NCI-H1417 (cell line): ENCODE results near the gene MAGI3.
"Not testable (repeated sequence)": the region's sequence is repeated elsewhere in the genome, so short reads cannot be mapped to it uniquely, and the experiment has no call there.

Experiments
- DNase-seq, 3 experiments: peaks; one replicate each; lab custom pipeline; 2025; lab: John Stamatoyannopoulos, UW

The MAGI3 gene

DNA sequence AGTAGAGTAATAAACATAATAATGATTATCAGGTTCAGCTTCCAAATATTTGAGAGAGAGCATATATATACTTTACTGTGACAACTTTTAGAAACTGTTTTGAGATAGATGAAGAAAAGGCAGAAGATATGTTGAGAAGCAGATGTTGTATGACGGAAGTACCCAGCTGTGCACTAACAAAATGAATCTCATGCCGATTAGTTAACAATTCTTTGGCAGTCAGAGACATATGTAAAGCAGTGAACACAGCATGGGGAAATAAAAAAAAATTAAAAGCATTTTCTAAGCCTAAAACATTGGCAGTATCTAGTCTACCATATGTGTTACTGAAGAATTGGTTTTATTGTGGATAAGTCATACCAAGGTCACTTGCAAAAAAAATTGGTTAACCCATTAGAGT, 51.8 kb downstream of the MAGI3 start:
- DNase-seq = no peak

DNA sequence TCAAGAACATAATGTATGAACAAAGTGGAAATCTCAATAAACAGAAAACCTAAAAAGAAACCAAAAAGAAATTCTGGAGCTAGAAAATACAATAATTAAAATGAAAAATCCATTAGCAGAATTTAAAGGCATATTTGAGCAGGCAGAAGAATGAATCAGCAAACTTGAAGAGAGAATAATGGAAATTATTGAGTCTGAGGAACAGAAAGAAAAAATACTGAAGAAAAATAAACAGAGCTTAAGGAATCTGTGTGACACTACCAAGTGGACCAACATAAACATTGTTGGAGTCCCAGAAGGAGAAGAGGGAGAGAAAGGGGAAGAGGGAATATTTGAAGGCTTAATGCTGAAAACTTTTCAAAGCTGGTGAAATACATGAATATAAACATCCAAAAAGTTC, 54.5 kb downstream of the MAGI3 start:
- DNase-seq = no peak

DNA sequence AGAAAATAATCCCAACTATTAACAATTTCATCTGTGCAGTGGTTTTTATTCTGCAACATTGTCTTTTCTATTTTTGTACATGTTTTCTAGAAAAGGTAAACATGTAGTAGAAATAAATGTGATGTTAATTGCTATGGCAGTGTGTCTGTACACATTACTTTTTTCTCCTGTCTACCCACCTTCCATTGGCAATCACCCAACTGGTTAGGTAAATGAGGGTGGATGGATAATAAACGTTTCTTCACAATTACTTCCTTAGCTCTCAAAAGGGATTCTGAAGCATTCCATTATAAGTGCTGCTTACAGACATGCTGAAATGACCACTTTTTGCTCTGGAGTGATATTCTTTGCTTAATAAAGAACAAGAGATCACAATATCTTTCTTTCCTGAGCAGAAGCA, 61.4 kb downstream of the MAGI3 start:
- peak in 1 of 3 experiments; percentile 42 for DNase-seq

- peak in 2 of 3 experiments; percentile 67 to 70 for DNase-seq
Observed at GRCh38 chr1:113452921-113453770, 62.8 kb downstream of the MAGI3 start.

DNA sequence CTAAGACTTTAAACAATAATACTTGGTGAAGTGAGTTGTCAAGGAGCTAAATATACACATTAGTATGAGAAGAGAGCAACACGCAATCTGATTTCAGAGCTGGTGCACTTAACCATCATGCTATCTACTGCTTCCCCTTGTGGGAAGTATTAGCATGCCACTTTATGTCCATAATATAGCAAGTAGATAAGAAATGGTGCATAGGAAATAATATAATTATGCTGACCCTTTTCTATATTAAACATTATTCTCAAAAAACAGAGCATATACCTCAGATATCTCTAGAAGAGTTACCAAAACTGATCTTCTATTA, 63.4 kb downstream of the MAGI3 start:
- peak in 1 of 3 experiments; percentile 15 for DNase-seq

GRCh38 chr1:113455374-113455773, 65.1 kb downstream of the MAGI3 start:
- no peak for DNase-seq

DNA sequence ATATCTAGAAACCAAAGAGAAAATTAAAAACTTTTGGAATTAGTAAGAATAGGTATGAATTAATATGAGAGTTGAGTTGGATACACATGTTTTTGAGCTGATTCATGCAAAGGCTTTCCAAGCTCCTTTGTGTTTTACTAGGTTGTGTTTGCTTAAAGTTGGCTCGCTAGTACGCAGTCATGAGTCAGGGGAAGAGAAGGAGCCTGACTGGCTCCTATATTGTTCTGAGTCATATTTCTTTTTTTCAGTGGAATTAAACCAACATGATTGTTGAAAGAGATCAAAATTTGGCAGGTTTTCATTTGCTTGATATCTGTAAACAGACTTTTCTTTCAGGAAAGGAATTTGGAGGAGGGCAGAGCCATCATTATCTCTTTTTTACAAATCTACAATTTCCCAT, 66.7 kb downstream of the MAGI3 start:
- DNase-seq = no peak

DNA sequence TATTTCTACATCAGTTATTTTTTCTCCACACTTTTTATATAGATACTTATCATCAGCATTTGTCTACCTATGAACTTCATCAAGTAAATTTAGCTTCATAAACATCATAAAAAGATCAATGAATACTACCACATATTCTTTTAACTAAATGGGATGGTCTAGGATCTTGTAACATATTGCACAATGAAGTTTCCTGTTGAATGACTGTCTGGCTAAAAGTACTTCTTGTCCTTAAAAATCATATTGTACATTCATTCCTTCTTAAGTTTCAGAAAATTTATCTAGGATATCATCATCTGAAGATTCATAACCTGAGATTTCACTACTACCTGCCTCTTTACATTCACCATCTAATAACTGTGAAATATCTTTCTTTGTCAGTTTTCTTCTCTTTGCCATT, 69.0 kb downstream of the MAGI3 start:
- DNase-seq = no peak

GRCh38 chr1:113467991-113468390, 77.7 kb downstream of the MAGI3 start:
- DNase-seq = no peak

- not testable (repeated sequence) for DNase-seq
Observed at GRCh38 chr1:113478427-113479195, 88.3 kb downstream of the MAGI3 start.

DNA sequence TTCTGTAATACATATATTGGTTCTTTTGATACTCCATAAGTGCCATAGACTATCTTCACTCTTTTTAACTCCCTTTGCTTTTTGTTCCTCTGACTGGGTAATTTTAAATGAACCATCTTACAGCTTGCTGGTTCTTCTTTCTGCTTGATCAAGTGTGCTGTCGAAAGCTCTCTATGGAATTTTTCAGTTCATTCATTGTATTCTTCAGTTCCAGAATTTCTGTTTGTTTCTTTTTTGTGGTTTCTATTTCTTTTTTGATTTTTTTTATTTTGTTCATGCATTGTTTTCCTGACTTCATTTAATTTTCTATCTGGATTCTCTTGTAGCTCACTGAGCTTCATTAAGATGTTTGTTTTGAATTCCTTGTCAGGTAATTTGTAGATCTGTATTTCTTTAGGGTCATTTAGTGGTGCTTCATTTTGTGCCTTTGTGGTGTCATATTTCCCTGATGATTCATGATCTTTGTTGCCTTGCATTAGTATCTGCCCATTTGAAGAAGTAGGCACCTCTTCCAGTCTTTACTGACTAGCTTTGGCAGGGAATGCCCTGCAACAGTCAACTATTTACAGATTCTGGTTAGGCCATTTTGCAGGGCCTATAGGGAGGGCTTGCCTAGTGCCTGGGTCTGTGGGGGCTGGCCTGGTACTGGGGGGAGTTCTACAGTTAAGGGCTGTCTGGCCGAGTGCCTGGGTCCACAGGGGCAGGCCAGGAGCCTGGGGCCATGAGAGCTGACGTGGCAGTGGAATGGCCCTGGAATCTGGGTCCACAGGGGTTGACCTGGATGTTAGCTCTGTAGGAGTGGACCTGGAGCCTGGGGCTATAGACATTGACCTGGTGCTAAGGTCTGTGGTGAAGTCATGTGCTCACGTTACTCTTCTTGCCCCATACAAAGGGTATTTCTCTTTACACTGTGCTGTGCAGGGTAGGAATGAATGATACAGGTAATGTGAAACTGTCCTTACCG, 89.7 kb downstream of the MAGI3 start:
- no peak for DNase-seq

DNA sequence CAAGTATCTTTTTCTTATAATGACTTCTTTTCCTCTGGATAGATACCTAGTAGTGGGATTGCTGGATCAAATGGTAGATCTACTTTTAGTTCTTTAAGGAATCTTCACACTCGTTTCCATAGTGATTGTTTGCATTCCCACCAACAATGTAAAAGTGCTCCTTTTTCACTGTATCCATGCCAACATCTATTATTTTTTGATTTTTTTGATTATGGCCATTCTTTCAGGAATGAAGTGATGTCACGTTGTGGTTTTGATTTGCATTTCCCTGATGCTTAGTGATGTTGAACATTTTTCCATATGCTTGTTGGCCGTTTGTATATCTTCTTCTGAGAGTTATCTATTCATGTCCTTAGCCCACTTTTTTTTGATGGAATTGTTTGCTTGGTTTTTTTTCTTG, 94.8 kb downstream of the MAGI3 start:
- not testable (repeated sequence) for DNase-seq

- DNase-seq = no peak
Observed at GRCh38 chr1:113488576-113489177, 98.4 kb downstream of the MAGI3 start.

DNA sequence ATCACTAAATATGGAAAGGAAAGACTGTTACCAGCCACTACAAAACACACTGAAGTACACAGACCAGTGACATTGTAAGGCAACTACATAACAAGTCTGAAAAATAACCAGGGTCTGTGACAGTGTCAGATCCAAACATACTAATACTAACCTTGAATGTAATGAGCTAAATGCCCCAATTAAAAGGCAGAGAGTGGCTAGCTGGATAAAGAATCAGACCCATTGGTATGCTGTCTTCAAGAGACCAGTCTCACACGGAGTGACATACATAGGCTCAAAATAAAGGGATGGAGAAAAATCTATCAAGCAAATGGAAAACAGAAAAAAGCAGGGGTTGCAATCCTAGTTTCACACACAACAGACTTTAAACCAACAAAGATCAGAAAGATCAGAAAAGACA, 100.1 kb downstream of the MAGI3 start:
- no peak for DNase-seq

DNA sequence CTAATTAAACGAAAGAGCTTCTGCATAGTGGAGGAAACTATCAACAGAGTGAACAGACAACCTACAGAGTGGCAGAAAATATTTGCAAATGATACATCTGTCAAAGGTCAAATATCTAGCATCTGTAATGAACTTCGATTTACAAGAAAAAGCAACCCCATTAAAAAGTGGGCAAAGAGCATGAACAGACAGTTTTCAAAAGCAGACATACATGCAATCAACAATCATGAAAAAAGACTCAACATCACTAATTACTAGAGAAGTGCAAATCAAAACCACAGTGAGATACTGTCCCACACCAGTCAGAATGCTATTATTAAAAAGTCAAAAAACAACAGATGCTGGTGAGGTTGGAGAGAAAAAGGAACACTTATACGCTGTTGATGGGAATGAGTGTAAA, 103.2 kb downstream of the MAGI3 start:
- DNase-seq = no peak

DNA sequence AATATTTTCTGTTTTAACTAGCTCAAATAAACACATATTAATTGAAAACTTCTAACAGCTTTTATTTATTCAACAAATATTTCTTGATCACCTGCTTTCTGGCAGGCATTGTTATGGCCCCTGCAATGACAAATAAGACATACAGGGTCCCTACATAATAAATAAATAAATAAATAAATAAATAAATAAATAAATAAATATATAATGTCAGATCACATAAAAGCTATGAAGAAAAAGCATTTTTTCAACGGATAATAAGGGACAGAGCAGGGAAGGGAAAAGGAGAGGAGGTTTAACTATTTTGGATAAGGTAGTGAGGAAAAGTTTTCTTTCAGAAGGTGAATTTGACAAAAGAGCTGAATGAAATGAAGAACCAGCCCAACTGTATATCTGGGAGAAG, 115.0 kb downstream of the MAGI3 start:
- no peak for DNase-seq

- DNase-seq = no peak
Observed at GRCh38 chr1:113507552-113508214, 117.4 kb downstream of the MAGI3 start.

- no peak for DNase-seq
Observed at GRCh38 chr1:113508364-113509164, 118.2 kb downstream of the MAGI3 start.

GRCh38 chr1:113509766-113510165, 119.5 kb downstream of the MAGI3 start:
- DNase-seq = not testable (repeated sequence)

DNA sequence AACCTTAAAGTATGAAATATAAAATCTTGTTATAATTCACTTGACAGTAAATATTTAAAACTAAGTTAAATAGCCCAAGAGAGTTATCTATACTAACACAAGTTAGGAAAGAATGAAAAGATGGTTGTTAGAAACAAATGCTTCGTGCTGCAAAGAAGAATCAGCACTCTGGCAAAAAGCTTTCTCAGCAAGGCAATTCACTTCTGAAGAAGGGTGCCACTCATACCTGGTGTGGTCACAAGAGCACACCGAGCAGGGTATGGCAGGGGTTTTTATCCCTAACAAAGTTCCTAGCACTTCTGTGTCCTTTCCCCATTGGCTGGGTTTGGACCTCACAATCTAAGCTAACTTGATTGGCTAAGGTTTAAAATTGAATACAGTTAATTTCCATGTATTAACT, 121.0 kb downstream of the MAGI3 start:
- no peak for DNase-seq
